PFSK-1 (cell line): ENCODE measurements around the gene DPYD.

Experiments
- FOXP2 ChIP-seq: optimal IDR thresholded peaks from 2 replicates; pipeline ENCODE3; 2011; ENCODE audit warnings: borderline replicate concordance, control low read depth, inconsistent platforms; ENCODE audit not compliant: insufficient read depth; ENCODE audit errors: extremely low read length, extremely low read depth
- POLR2AphosphoS5 ChIP-seq: IDR thresholded peaks from 2 replicates; pipeline ENCODE4 v1.6.1; 2012; ENCODE audit warnings: low read depth, mild to moderate bottlenecking, control low read depth, low read length, moderate library complexity

GRCh38 chr1:97304366-97304765 is 616.5 kb downstream of the DPYD start:
- TF ChIP-seq POLR2AphosphoS5 (no peak), FOXP2 (no peak)
